DMS 273 treated with DMSO at 0.1 percent for 48 hours (cell line): ENCODE measurements around the gene GNL1.
"Not testable (repeated sequence)": the region's sequence is repeated elsewhere in the genome, so short reads cannot be mapped to it uniquely, and the experiment has no call there.

ENCODE experiments used
- DNase-seq: peaks from one replicate; lab custom pipeline; 2025; lab: John Stamatoyannopoulos, UW

The GNL1 gene

GRCh38 chr6:30497261-30497599 is 59.1 kb downstream of the GNL1 start:
- DNase-seq, result not testable (repeated sequence)

- DNase-seq, result no peak
These were observed 60.3 kb downstream of the GNL1 start for GRCh38 chr6:30495993-30496392.

- not testable (repeated sequence) for DNase-seq
These were observed 61.2 kb downstream of the GNL1 start for GRCh38 chr6:30495060-30495459.

DNA sequence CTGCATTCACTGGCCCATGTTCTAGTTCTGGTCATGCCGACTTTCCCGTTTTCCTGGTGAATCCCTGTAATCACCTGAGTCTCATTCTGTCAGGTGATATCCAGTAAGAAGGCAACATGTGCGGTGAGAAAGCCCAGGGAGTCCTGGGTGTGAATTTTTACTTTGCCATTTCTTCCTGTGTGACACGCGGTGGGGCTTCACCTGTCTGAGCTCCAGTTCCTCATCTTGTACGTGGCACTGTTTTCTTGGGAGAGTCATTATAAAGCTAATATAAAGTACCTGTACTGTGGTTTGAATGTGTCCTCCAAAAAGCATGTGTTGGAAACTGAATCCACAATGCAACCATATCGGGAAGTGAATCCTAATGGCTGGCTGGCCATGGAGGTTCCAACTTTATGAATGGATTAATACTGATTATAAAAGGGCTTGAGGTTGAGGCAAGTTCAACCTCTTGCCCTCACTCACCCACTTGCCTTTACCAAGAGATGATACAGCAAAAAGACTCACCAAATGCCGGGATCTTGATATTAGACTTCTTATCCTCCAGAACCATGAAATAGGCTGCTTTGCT is 61.9 kb downstream of the GNL1 start:
- DNase-seq, result no peak

GRCh38 chr6:30493643-30494250 is 62.5 kb downstream of the GNL1 start:
- DNase-seq, result no peak

DNA sequence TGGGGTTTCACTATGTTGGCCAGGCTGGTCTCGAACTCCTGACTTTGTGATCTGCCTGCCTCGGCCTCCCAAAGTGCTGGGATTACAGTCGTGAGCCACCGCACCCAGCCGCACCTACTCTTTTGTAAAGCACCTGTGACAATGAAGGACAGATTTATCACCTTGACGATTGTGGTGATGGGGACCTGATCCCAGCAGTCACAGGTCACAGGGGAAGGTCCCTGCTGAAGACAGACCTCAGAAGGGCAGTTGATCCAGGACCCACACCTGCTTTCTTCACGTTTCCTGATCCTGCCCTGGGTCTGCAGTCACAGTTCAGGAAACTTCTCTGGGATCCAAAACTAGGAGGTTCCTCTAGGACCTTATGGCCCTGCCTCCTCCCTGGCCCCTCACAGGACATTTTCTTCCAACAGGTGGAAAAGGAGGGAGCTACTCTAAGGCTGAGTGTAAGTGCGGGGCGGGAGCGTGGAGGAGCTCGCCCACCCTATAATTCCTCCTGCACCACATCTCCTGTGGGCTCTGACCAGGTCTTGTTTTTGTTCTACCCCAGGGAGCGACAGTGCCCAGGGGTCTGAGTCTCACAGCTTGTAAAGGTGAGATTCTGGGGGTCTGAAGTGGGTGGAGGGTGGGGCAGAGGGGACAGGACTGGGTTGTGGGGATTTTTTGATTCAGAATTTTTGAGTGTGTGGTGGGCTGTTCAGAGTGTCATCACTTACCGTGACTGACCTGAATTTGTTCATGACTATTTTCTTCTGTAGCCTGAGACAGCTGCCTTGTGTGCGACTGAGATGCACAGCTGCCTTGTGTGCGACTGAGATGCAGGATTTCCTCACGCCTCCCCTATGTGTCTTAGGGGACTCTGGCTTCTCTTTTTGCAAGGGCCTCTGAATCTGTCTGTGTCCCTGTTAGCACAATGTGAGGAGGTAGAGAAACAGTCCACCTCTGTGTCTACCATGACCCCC is 64.0 kb downstream of the GNL1 start:
- DNase-seq, result no peak
